ENCODE data around the gene CSF3.
"Not testable (repeated sequence)": the region's sequence is repeated elsewhere in the genome, so short reads cannot be mapped to it uniquely, and the experiment has no call there.

The CSF3 gene

DNA sequence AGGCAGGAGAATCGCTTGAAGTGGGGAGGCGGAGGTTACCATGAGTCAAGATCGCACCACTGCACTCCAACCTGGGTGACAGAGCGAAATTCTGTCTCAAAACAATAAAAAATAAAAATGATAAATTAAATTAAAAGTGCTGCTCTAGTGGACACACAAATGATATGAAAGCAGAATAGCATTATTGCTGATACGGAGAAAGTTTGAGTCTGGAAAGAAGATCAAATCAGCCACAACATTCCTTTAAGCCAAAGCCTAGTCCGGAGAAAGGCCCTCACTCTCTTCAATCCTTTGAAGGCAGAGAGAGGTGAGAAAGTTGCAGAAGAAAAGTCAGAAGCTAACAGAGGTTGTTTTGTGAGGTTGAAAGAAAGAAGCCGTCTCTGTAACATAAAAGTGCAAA, 15.1 kb upstream of the CSF3 start:
- Histone ChIP-seq H3K4me1 (ENCODE audit: control insufficient read depth, insufficient read depth, low read length) (no peaks in the 10 kb centered on the region), H3K36me3 (ENCODE audit: control insufficient read depth, insufficient read depth, low read length) (peaks cover 12% of the 10 kb centered on the region), H3K4me3 (ENCODE audit: low read depth, low read length) (no peak overlapping the region), H3K9ac (ENCODE audit: low read depth, low read length) (no peak overlapping the region), H3K9me3 (ENCODE audit: control insufficient read depth, insufficient read depth, low read length) (no peaks in the 10 kb centered on the region), H3K27me3 (ENCODE audit: control insufficient read depth, insufficient read depth, low read length) (no peaks in the 10 kb centered on the region)

DNA sequence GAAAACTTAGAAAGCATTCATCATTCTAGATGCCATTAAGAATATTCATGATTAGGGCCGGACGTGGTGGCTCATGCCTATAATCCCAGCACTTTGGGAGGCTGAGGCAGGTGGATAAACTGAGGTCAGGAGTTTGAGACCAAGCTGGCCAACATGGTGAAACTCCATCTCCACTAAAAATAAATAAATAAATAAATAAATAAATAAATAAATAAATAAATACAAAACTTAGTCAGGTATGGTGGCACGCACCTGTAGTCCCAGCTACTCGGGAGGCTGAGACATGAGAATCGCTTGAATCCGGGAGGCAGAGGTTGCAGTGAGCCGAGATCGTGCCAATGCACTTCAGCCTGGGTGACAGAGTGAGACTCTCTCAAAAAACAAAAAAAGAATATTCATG, 13.9 kb upstream of the CSF3 start:
- not testable (repeated sequence) for H3K27me3 ChIP-seq (ENCODE audit: control insufficient read depth, insufficient read depth, low read length); H3K4me3 ChIP-seq (ENCODE audit: low read depth, low read length); H3K36me3 ChIP-seq (ENCODE audit: control insufficient read depth, insufficient read depth, low read length); H3K9me3 ChIP-seq (ENCODE audit: control insufficient read depth, insufficient read depth, low read length); H3K4me1 ChIP-seq (ENCODE audit: control insufficient read depth, insufficient read depth, low read length); H3K9ac ChIP-seq (ENCODE audit: low read depth, low read length)

DNA sequence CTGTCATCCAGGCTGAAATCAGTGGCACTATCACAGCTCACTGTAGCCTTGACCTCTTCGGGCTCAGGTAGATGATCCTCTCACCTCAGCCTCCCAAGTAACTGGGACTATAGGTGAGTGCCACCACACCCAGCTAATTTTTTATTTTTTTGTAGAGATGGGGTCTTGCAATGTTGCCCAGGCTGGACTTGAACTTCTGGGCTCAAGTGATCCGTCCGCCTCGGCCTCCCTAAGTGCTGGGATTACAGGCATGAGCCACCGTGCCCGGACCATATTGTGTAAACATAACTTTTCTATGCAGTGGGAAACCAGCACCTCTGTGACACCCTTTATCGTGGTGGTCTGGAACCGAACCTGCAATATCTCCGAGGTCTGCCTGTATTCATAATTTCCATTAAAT, 11.2 kb upstream of the CSF3 start:
- H3K9ac ChIP-seq (ENCODE audit: low read depth, low read length): no peak overlapping the region
- H3K36me3 ChIP-seq (ENCODE audit: control insufficient read depth, insufficient read depth, low read length): no peaks in the 10 kb centered on the region
- H3K27me3 ChIP-seq (ENCODE audit: control insufficient read depth, insufficient read depth, low read length): no peaks in the 10 kb centered on the region
- H3K4me1 ChIP-seq (ENCODE audit: control insufficient read depth, insufficient read depth, low read length): no peaks in the 10 kb centered on the region
- H3K4me3 ChIP-seq (ENCODE audit: low read depth, low read length): no peak overlapping the region
- H3K9me3 ChIP-seq (ENCODE audit: control insufficient read depth, insufficient read depth, low read length): no peaks in the 10 kb centered on the region

DNA sequence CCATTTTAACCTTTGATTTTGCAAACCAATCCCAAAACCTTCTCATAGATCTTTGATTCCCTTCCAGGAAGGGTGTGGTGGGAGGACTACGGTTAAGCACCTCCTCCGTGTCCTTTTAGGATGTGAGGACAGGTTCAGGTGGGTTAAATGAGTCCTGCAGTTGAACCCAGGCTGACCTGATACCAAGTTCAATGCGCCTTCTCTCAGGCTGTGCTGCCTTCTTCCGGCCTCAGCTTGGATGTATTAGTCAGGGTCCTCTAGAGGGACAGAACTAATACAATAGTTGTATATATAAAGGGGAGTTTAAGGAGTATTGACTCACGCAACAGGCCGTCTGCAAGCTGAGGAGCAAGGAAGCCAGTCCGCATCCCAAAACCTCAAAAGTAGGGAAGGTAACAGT, 10.5 kb upstream of the CSF3 start:
- H3K36me3 ChIP-seq (ENCODE audit: control insufficient read depth, insufficient read depth, low read length): no peaks in the 10 kb centered on the region
- no peaks in the 10 kb centered on the region for H3K27me3 ChIP-seq (ENCODE audit: control insufficient read depth, insufficient read depth, low read length)
- H3K9ac ChIP-seq (ENCODE audit: low read depth, low read length): no peak overlapping the region
- no peaks in the 10 kb centered on the region for H3K9me3 ChIP-seq (ENCODE audit: control insufficient read depth, insufficient read depth, low read length)
- H3K4me1 ChIP-seq (ENCODE audit: control insufficient read depth, insufficient read depth, low read length): no peaks in the 10 kb centered on the region
- H3K4me3 ChIP-seq (ENCODE audit: low read depth, low read length): no peak overlapping the region

DNA sequence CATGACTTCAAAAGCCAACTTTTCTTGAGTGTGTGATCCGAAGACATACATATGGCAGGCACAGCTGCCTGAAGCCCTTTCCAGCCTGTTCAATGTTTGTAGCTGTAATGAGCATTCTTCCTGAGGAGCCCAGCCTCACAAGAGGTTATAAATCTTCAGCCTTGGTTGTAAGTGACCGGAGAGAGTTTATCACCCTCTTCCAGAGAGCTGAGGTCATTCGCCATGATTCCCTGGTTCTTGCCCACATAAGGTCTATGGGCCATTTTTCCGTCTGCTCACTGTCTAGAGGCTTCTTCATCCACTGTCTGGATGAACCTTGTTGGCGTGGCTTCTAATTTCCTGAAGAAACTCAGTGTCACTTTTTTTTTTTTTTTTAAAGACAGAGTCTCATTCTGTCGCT, 9.7 kb upstream of the CSF3 start:
- Histone ChIP-seq H3K4me3 (ENCODE audit: low read depth, low read length) (no peak overlapping the region), H3K36me3 (ENCODE audit: control insufficient read depth, insufficient read depth, low read length) (no peaks in the 10 kb centered on the region), H3K27me3 (ENCODE audit: control insufficient read depth, insufficient read depth, low read length) (no peaks in the 10 kb centered on the region), H3K9me3 (ENCODE audit: control insufficient read depth, insufficient read depth, low read length) (no peaks in the 10 kb centered on the region), H3K4me1 (ENCODE audit: control insufficient read depth, insufficient read depth, low read length) (no peaks in the 10 kb centered on the region), H3K9ac (ENCODE audit: low read depth, low read length) (no peak overlapping the region)

DNA sequence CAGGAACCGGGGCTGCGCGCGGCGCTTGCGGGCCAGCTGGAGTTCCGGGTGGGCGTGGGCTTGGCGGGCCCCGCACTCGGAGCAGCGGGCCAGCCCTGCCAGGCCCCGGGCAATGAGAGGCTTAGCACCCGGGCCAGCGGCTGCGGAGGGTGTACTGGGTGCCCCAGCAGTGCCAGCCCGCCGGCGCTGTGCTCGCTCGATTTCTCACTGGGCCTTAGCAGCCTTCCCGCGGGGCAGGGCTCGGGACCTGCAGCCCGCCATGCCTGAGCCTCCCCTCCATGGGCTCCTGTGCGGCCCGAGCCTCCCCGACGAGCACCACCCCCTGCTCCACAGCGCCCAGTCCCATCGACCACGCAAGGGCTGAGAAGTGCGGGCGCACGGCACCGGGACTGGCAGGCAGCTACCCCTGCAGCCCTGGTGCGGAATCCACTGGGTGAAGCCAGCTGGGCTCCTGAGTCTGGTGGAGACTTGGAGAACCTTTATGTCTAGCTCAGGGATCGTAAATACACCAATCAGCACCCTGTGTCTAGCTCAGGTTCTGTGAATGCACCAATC, 4.2 kb upstream of the CSF3 start:
- not testable (repeated sequence) for H3K9ac ChIP-seq (ENCODE audit: low read depth, low read length); H3K4me1 ChIP-seq (ENCODE audit: control insufficient read depth, insufficient read depth, low read length); H3K4me3 ChIP-seq (ENCODE audit: low read depth, low read length); H3K27me3 ChIP-seq (ENCODE audit: control insufficient read depth, insufficient read depth, low read length); H3K9me3 ChIP-seq (ENCODE audit: control insufficient read depth, insufficient read depth, low read length); H3K36me3 ChIP-seq (ENCODE audit: control insufficient read depth, insufficient read depth, low read length)

DNA sequence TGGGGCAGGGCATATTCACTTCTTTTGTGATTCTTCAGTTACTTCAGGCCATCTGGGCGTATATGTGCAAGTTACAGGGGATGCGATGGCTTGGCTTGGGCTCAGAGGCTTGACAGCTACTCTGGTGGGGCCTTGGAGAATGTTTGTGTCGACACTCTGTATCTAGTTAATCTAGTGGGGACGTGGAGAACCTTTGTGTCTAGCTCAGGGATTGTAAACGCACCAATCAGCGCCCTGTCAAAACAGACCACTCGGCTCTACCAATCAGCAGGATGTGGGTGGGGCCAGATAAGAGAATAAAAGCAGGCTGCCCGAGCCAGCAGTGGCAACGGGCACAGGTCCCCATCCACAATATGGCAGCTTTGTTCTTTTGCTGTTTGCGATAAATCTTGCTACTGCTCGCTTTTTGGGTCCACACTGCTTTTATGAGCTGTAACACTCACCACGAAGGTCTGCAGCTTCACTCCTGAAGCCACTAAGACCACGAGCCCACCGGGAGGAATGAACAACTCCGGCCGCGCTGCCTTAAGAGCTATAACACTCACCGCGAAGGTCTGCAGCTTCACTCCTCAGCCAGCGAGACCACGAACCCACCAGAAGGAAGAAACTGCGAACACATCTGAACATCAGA, 3.1 kb upstream of the CSF3 start:
- not testable (repeated sequence) for H3K4me1 ChIP-seq (ENCODE audit: control insufficient read depth, insufficient read depth, low read length); H3K27me3 ChIP-seq (ENCODE audit: control insufficient read depth, insufficient read depth, low read length); H3K36me3 ChIP-seq (ENCODE audit: control insufficient read depth, insufficient read depth, low read length); H3K4me3 ChIP-seq (ENCODE audit: low read depth, low read length); H3K9me3 ChIP-seq (ENCODE audit: control insufficient read depth, insufficient read depth, low read length); H3K9ac ChIP-seq (ENCODE audit: low read depth, low read length)

DNA sequence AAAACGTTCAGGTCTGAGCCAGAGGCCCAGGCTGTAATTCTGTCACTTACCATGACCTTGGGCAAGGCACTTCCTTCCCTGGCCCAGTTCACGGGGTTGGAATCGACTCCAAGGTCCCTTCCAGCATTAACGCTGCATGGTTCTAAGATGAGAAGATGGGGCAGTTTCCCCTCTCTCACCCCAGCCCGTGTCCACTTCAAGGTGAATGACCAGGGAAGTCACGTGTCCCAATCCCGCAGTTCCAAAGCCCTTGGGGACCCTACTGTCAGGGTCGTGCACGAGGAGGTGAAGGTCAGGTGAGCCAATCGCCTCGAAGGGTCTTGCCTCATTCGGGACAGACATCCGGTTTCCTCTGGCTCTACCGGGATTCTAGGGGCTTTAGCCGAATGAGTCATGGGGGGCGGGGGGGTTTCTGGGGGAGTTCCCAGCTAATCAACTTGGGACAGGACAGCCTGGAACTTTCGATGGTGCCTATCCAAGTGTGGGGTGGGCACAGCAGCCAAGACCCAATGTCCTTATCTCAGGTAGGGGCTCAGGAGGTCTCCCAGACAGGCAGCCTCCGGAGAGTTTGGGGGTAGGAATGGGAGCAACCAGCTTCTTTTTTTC, 762 bp upstream of the CSF3 start:
- Histone ChIP-seq H3K27me3 (ENCODE audit: control insufficient read depth, insufficient read depth, low read length) (no peaks in the 10 kb centered on the region), H3K9me3 (ENCODE audit: control insufficient read depth, insufficient read depth, low read length) (no peaks in the 10 kb centered on the region), H3K9ac (ENCODE audit: low read depth, low read length) (no peak overlapping the region), H3K4me3 (ENCODE audit: low read depth, low read length) (no peak overlapping the region), H3K4me1 (ENCODE audit: control insufficient read depth, insufficient read depth, low read length) (peaks cover 12% of the 10 kb centered on the region), H3K36me3 (ENCODE audit: control insufficient read depth, insufficient read depth, low read length) (peaks cover 8% of the 10 kb centered on the region)

DNA sequence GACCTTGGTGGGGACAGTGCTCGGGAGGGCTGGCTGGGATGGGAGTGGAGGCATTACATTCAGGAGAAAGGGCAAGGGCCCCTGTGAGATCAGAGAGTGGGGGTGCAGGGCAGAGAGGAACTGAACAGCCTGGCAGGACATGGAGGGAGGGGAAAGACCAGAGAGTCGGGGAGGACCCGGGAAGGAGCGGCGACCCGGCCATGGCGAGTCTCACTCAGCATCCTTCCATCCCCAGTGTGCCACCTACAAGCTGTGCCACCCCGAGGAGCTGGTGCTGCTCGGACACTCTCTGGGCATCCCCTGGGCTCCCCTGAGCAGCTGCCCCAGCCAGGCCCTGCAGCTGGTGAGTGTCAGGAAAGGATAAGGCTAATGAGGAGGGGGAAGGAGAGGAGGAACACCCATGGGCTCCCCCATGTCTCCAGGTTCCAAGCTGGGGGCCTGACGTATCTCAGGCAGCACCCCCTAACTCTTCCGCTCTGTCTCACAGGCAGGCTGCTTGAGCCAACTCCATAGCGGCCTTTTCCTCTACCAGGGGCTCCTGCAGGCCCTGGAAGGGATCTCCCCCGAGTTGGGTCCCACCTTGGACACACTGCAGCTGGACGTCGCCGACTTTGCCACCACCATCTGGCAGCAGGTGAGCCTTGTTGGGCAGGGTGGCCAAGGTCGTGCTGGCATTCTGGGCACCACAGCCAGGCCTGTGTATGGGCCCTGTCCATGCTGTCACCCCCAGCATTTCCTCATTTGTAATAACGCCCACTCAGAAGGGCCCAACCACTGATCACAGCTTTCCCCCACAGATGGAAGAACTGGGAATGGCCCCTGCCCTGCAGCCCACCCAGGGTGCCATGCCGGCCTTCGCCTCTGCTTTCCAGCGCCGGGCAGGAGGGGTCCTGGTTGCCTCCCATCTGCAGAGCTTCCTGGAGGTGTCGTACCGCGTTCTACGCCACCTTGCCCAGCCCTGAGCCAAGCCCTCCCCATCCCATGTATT, 1.1 kb downstream of the CSF3 start:
- peaks cover 12% of the 10 kb centered on the region for H3K4me1 ChIP-seq (ENCODE audit: control insufficient read depth, insufficient read depth, low read length)
- peaks cover 18% of the 10 kb centered on the region for H3K36me3 ChIP-seq (ENCODE audit: control insufficient read depth, insufficient read depth, low read length)
- H3K27me3 ChIP-seq (ENCODE audit: control insufficient read depth, insufficient read depth, low read length): no peaks in the 10 kb centered on the region
- H3K4me3 ChIP-seq (ENCODE audit: low read depth, low read length): no peak overlapping the region
- H3K9me3 ChIP-seq (ENCODE audit: control insufficient read depth, insufficient read depth, low read length): no peaks in the 10 kb centered on the region
- H3K9ac ChIP-seq (ENCODE audit: low read depth, low read length): no peak overlapping the region

DNA sequence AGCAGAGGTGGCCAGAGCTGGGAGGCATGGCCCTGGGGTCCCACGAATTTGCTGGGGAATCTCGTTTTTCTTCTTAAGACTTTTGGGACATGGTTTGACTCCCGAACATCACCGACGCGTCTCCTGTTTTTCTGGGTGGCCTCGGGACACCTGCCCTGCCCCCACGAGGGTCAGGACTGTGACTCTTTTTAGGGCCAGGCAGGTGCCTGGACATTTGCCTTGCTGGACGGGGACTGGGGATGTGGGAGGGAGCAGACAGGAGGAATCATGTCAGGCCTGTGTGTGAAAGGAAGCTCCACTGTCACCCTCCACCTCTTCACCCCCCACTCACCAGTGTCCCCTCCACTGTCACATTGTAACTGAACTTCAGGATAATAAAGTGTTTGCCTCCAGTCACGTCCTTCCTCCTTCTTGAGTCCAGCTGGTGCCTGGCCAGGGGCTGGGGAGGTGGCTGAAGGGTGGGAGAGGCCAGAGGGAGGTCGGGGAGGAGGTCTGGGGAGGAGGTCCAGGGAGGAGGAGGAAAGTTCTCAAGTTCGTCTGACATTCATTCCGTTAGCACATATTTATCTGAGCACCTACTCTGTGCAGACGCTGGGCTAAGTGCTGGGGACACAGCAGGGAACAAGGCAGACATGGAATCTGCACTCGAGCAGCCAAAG, 2.3 kb downstream of the CSF3 start:
- Histone ChIP-seq H3K4me3 (ENCODE audit: low read depth, low read length) (no peak overlapping the region), H3K9ac (ENCODE audit: low read depth, low read length) (no peak overlapping the region), H3K27me3 (ENCODE audit: control insufficient read depth, insufficient read depth, low read length) (no peaks in the 10 kb centered on the region), H3K4me1 (ENCODE audit: control insufficient read depth, insufficient read depth, low read length) (peaks cover 12% of the 10 kb centered on the region), H3K36me3 (ENCODE audit: control insufficient read depth, insufficient read depth, low read length) (peaks cover 30% of the 10 kb centered on the region), H3K9me3 (ENCODE audit: control insufficient read depth, insufficient read depth, low read length) (no peaks in the 10 kb centered on the region)

DNA sequence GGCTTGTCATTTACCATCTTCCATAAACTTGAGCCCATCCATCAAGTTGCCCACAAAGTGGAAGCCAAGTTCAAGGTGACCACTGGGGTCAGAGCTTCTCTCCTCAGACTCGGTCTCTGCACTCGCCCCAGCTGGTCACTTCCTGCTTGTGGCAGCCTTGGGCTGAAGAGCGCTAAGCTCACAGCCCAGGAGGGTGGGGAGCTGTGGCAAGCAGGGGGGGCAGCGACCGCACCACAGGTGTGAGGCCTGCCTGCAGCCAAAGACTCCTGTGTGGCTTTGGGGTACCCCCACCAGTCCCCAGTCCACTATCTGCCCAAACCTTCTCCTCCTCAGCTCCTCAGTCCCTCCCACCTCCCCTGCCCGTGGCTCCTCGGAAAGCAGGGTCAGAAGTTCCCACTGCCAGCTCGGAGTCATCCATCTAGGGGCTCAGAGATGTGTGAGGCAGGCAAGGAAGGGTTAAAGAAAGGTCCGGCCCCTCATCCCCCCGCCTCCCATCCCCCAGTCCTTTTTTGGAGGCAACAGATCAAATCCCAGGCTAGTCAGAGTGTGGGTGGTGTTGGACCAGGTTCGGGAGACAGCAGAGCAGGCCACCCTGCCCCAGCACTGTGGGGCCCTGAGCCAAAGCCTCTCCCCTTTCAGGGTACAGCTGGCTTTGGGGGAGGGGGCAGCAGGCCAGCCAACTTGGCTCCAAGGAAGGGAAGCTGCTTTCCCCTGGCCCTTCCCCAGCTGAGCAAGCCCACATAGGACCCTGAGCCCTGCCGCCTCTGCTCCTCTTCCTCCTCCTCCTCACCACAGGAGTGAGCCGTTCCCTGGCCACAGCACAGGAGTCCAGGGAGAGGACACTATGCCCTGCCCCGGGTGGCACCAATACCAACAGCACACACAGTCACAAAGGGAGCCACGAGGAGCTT, 3.2 kb downstream of the CSF3 start:
- H3K36me3 ChIP-seq (ENCODE audit: control insufficient read depth, insufficient read depth, low read length): peaks cover 39% of the 10 kb centered on the region
- H3K4me3 ChIP-seq (ENCODE audit: low read depth, low read length): no peak overlapping the region
- no peak overlapping the region for H3K9ac ChIP-seq (ENCODE audit: low read depth, low read length)
- H3K4me1 ChIP-seq (ENCODE audit: control insufficient read depth, insufficient read depth, low read length): peaks cover 12% of the 10 kb centered on the region
- H3K9me3 ChIP-seq (ENCODE audit: control insufficient read depth, insufficient read depth, low read length): no peaks in the 10 kb centered on the region
- no peaks in the 10 kb centered on the region for H3K27me3 ChIP-seq (ENCODE audit: control insufficient read depth, insufficient read depth, low read length)
